Measurements from ENCODE around the gene ABTB1. TPM values are rescaled to one million over a fixed set of nuclear protein-coding genes. Genes with fewer than 3 reads are reported as not detected.

Gene ABTB1
- total RNA-seq, 1 donor from 2014 or later: 11.8 TPM

DNA sequence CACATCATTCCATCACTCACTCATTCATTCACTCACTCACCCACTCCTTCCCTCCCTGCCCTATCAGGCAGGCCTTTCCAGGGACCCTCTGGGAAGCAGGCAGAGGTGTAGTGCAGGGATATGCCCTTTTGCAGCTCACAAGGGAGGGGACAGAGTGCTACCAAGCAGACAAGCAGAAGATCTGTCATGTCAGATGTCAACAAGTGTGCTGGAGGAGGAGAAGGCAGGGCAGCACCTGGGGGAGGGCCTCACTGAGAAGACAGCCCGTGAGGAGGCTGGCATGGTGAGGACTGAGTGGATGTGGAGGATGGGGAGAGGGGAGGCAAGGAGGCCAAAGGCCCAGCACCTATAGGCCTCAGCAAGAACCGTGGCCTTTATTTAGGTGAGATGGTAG lies 15.3 kb downstream of the ABTB1 start:
- Mint-ChIP-seq H3K36me3 (ENCODE audit: low read depth, unreplicated experiment) (peaks cover 3% of the 10 kb centered on the region), H3K27ac (ENCODE audit: unreplicated experiment) (no peak overlapping the region), H3K9me3 (ENCODE audit: unreplicated experiment) (no peaks in the 10 kb centered on the region), H3K4me1 (ENCODE audit: low read depth, unreplicated experiment) (peaks cover 26% of the 10 kb centered on the region), H3K27me3 (ENCODE audit: low read depth, unreplicated experiment) (no peaks in the 10 kb centered on the region), H3K4me3 (ENCODE audit: unreplicated experiment) (no peak overlapping the region)
- H3K9me3 ChIP-seq (ENCODE audit: insufficient read depth, low read depth, low read length): no peaks in the 10 kb centered on the region
- no peak overlapping the region for H3K4me3 ChIP-seq (ENCODE audit: insufficient read depth, low read depth, low read length)
- no peaks in the 10 kb centered on the region for H4K20me1 ChIP-seq (ENCODE audit: insufficient read depth, low read length)
- H3K36me3 ChIP-seq (ENCODE audit: insufficient read depth, low read length): no peaks in the 10 kb centered on the region
- TF ChIP-seq, protein P1, sequence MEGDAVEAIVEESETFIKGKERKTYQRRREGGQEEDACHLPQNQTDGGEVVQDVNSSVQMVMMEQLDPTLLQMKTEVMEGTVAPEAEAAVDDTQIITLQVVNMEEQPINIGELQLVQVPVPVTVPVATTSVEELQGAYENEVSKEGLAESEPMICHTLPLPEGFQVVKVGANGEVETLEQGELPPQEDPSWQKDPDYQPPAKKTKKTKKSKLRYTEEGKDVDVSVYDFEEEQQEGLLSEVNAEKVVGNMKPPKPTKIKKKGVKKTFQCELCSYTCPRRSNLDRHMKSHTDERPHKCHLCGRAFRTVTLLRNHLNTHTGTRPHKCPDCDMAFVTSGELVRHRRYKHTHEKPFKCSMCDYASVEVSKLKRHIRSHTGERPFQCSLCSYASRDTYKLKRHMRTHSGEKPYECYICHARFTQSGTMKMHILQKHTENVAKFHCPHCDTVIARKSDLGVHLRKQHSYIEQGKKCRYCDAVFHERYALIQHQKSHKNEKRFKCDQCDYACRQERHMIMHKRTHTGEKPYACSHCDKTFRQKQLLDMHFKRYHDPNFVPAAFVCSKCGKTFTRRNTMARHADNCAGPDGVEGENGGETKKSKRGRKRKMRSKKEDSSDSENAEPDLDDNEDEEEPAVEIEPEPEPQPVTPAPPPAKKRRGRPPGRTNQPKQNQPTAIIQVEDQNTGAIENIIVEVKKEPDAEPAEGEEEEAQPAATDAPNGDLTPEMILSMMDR (IDR thresholded peaks at IDR 0.05; ENCODE audit: insufficient read depth, low read depth, low read length): no peak
- TF ChIP-seq EZH2 (IDR thresholded peaks at IDR 0.05; ENCODE audit: insufficient read depth, low read length): no peak
- no peaks in the 10 kb centered on the region for H3K27me3 ChIP-seq (ENCODE audit: insufficient read depth, low read length)
- no peak overlapping the region for H2AFZ ChIP-seq (ENCODE audit: low read depth, low read length)
- FAIRE-seq: no peak
- no peaks in the 10 kb centered on the region for H3K79me2 ChIP-seq (ENCODE audit: insufficient read depth, low read length)
- no peak overlapping the region for H3K27ac ChIP-seq (ENCODE audit: low read depth, low read length)
- H3K4me2 ChIP-seq (ENCODE audit: low read length): peak overlapping the region; percentile 20
- H3K9ac ChIP-seq (ENCODE audit: low read length): peak overlapping the region; percentile 71
- DNase-seq (ENCODE audit: low read depth): no peak
- peaks cover 31% of the 10 kb centered on the region for H3K4me1 ChIP-seq (ENCODE audit: insufficient read depth, low read length)

DNA sequence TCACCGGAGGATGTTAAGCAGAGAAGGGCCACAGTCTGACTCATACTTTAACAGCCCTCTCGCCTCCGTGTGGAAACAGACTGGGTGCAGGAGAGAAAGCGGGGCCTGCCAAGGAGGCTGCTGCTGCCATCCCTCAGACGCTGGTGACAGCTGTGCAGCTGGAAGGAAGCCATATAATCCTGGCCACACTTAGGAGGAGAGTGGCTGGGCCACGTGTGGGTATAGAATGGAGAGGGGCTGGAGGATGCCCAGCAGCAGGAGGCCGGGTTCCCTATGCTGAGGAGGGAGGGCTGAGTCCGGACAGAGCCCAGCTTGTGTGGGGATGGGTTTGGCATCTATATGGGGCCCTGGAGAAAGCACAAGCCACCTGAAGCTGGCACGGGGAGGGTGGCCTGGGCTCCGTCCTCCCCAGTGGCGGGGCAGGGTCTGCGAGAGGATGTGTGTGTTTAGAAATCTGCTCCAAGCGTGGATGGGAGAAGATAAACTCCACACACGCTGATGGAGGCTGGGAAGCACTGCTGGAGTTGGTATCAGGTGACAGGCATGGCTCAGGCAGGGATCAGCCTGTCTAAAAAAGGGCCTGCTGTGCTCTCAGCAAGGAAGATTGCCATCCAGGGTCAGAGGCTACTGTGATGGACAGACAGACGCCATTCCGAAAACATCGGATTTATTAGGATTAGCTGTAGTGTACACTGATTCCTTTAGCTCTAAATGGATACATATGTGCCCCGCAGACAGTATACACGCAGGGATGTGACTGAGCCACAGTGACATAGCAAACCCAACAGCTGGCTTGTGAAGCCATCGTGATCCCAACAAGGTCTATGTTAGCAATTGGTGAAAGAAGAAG lies 15.9 kb downstream of the ABTB1 start:
- Histone ChIP-seq H3K4me2 (ENCODE audit: low read length) (peak overlapping the region; percentile 20), H3K9ac (ENCODE audit: low read length) (peak overlapping the region; percentile 71), H3K9me3 (ENCODE audit: insufficient read depth, low read depth, low read length) (no peaks in the 10 kb centered on the region), H2AFZ (ENCODE audit: low read depth, low read length) (peak overlapping the region; percentile 27), H3K4me1 (ENCODE audit: insufficient read depth, low read length) (peaks cover 31% of the 10 kb centered on the region), H3K36me3 (ENCODE audit: insufficient read depth, low read length) (no peaks in the 10 kb centered on the region), H3K27ac (ENCODE audit: low read depth, low read length) (peak overlapping the region; percentile 31), H3K4me3 (ENCODE audit: insufficient read depth, low read depth, low read length) (no peak overlapping the region), H3K27me3 (ENCODE audit: insufficient read depth, low read length) (no peaks in the 10 kb centered on the region), H3K79me2 (ENCODE audit: insufficient read depth, low read length) (no peaks in the 10 kb centered on the region), H4K20me1 (ENCODE audit: insufficient read depth, low read length) (no peaks in the 10 kb centered on the region)
- Mint-ChIP-seq H3K27me3 (ENCODE audit: low read depth, unreplicated experiment) (no peaks in the 10 kb centered on the region), H3K4me1 (ENCODE audit: low read depth, unreplicated experiment) (peaks cover 26% of the 10 kb centered on the region), H3K4me3 (ENCODE audit: unreplicated experiment) (peak overlapping the region; percentile 2), H3K9me3 (ENCODE audit: unreplicated experiment) (no peaks in the 10 kb centered on the region), H3K36me3 (ENCODE audit: low read depth, unreplicated experiment) (peaks cover 8% of the 10 kb centered on the region), H3K27ac (ENCODE audit: unreplicated experiment) (peak overlapping the region; percentile 86)
- TF ChIP-seq EZH2 (IDR thresholded peaks at IDR 0.05; ENCODE audit: insufficient read depth, low read length): no peak
- TF ChIP-seq, protein P1 (IDR thresholded peaks at IDR 0.05; ENCODE audit: insufficient read depth, low read depth, low read length): no peak
- DNase-seq (ENCODE audit: low read depth) (peak; percentile 49), FAIRE-seq (no peak)
